Astrocyte of the spinal cord (primary cell): ENCODE results near the gene ZFAND2B.
A peak's percentile ranks its signal among the peaks of the same experiment; 100 is the strongest.

Experiments used
- DNase-seq: peaks from one replicate; pipeline ENCODE4 v3.0.0; 2011; ENCODE audit warnings: low read depth, low spot score
- H3K4me3 ChIP-seq: 2 replicates; pipeline ENCODE4 v1.5.1; 2011; ENCODE audit warnings: low read depth, mild to moderate bottlenecking, low read length, moderate library complexity
- CTCF ChIP-seq: IDR thresholded peaks from 2 replicates; pipeline ENCODE4 v1.5.1; 2012; ENCODE audit warnings: low read depth, mild to moderate bottlenecking, low read length, inconsistent platforms
- in situ Hi-C: cut with HindIII; loops from 2 replicates; pipeline ENCODE4 v1.10.0; 2017; ENCODE audit warnings: low sequenced_read_pairs

Gene ZFAND2B

GRCh38 chr2:219215871-219216534 lies 9.4 kb downstream of the ZFAND2B start:
- in situ Hi-C loops: no loop called here
- no peak for TF ChIP-seq CTCF
- no peak overlapping the region for H3K4me3 ChIP-seq
- DNase-seq: no peak

DNA sequence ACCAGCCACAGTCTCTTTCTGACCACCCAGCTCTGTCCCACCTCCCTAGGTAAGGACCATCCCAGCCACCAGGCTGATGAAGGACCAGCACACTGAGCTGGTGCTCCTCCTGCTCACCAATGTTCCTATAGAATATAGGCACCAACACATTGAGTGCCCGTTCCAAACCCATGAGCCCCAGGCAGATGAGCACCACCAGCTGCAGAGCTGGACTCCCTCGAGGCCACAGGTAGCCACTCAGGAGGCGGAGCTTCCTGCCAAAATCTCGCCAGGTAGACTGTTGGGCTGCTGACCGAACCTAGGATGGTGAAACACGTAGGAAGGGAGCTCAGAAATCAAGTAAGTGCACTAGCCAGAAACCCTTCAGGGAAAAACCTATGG lies 9.9 kb downstream of the ZFAND2B start:
- H3K4me3 ChIP-seq: no peak overlapping the region
- TF ChIP-seq CTCF: no peak
- in situ Hi-C loops: no loop called here
- no peak for DNase-seq

DNA sequence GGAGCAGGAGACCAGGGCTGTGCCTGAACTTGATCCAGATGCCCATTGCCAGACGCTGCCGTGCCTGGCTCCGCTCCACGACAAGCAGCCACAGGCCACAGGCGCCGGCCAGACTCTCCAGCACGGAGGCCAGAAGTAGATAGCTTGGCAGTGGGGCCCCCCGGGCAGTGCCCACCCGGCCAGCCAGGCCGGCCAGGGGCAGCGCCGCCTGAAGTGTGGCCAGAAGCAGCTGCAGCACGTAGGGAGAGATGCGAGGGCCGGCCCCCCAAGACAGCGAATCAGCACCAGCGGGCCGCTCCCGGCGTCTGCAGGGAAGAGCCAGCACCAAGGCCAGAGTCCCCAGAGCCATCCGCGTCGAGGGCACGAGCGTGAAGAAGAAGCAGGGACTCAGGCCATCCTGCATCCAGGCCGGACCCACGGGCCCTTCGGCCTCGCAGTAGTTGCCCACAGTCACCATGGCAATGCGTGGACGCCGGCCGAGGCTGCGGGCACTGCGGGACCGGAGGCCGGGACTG lies 11.7 kb downstream of the ZFAND2B start:
- TF ChIP-seq CTCF: no peak
- DNase-seq: peak; percentile 80

DNA sequence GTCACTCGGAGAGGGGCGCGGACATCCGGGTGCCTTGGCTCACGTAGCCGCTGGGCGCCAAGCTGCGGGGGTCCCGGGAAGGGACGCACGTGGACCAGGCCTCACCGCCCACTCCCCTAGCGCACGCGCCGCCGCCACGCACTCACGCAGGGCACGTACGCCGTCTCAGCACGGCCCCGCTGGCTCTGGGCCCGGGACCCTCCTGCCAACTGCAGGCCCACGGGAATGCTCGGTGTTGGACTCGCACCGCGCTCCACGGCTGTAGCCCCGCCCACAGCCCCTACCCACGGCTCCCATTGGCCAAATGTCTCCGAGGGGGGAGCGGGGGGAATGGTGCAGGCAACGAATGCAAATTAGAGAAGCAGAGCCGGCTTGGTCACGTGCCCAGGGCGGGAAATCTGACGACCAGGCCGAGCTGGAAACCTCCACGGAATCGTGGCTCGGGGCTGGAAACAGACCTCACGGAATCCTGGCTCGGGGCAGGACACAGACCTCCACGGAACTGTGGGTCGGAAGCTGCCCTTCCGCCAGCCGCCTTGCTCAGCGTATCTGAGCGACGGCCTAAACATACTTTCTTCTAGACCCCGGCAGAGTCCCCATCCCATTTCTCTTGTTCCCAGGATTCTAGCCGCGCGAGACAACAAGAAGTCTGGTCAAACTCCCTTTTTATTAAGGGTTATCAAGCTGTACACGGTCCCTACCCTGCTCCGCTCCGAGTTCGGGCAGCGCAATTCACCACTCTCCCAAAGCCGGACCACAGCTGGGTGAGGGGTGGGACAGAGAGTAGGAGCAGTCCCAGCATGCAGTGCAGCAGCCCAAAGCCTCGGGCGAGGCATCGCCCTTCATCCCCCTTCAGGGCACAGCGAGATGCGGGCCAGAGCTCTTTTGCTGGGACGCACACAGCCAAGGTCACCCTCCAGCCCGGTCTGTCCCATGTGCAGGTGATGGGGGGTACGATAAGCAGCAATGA lies 12.4 kb downstream of the ZFAND2B start, which contains the start of gene ABCB6:
Gene ABCB6, minus strand, starts transcription at position 227 of the 970 bp plus-strand sequence. CDS start 285 bp downstream, outside the sequence.
- peak within 1 kb of the TSS; percentile 48 for H3K4me3 ChIP-seq
- peak; percentile 94 for DNase-seq
- in situ Hi-C loops: no loop called here
- no peak for TF ChIP-seq CTCF

More for the DNA sequence above, 11.7 kb downstream of the ZFAND2B start:
- in situ Hi-C loops: no loop called here
- H3K4me3 ChIP-seq: peak overlapping the region; percentile 48

GRCh38 chr2:219219784-219220532 lies 13.4 kb downstream of the ZFAND2B start:
- in situ Hi-C loops: no loop called here
- DNase-seq: no peak
- H3K4me3 ChIP-seq: no peak overlapping the region

More at GRCh38 chr2:219219784-219220532, 13.4 kb downstream of the ZFAND2B start:
- TF ChIP-seq CTCF: no peak
